Measurements from ENCODE around the gene RNU4-1. TPM values are rescaled to one million over a fixed set of nuclear protein-coding genes. Genes with fewer than 3 reads are reported as not detected.
A peak's percentile ranks its signal among the peaks of the same experiment; 100 is the strongest.
"Not testable (repeated sequence)": the region's sequence is repeated elsewhere in the genome, so short reads cannot be mapped to it uniquely, and the experiment has no call there.

Gene RNU4-1
- under 0.01 TPM in 1 of 2 replicates, not detected in the other for total RNA-seq (2014; rRNA removed; shearing (Covaris generic))

DNA sequence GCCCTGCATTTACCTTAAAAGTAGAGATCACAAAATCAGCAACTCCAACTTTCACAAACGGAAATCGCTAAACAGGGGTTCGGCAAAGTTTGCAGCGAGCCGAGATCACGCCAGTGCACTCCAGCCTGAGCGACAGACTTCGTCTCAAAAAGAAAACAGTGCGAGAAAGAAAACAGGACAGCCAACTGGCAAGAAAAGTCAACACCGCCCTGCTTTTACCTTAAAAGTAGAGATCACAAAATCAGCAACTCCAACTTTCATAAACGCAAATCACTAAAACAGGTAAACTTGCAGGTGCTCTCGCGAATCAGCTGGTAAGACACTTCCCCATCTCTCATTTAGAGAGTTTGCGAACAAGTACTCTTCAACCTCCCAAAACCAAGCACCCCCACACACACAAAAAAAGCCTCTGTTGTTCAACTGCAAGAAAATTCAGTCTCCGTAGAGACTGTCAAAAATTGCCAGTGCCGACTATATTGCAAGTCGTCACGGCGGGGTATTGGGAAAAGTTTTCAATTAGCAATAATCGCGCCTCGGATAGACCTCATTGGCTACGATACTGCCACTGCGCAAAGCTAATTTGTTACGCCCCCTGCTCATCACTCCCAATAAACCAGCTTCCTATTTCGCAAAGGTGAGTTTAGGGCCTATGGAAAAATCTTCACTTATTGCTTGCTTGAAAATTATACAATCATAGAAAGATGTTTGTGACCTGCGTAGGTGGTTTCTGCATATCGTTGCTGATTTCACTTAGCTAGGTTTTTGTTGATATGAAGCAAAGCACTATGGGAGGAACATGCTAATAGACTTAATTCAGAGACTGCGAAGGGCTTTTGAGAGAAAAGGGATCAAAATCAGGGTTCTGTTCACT, at the start of gene RNU4-1:
TSS of gene RNU4-1 (minus strand) at position 577 of the 871 bp plus-strand sequence.
- DNase-seq (ENCODE audit: low spot score): peak; percentile 95

DNA sequence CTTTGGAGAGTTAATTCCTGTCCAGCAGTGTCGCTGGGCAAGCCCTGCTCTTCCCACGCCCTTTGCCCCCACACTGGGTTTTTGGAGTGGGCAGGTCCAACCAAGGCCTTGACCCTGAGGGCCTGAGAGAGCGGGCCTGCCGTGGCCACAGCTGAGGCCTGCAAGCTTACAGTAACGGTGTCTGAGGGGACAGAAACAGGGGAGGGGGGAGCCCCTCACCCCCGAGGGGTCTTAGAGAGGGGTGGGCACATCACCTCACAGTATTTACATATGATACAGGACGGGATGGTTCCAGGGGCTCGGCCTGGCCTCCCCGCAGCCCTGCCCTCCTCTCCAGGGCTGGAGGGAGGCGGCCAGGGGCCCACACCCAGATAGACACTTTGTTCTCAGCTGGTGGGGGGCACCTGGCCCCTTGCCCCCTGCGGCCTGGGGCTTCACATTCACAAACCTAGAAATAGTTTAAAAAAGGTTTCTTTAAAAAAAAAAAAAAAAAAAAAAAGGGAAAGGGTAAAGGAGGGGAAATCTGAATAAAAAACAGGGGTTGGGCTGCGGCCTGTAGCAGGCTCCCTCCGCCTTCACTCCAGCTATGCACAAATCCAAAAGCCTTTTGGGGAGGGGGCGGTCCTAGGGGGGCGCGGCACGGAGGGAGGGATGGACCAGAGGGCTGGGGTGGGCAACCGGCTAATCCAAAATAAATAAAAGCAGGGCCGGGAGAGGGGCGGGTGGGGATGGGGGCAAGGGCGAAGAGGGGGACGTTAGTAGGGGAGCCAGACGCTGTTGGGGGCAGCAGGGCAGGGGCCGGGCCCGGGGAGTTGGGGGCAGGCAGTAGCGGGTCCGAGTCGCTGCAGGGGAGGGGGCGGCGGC, 49.4 kb upstream of the RNU4-1 start:
- DNase-seq (ENCODE audit: low spot score): no peak

DNA sequence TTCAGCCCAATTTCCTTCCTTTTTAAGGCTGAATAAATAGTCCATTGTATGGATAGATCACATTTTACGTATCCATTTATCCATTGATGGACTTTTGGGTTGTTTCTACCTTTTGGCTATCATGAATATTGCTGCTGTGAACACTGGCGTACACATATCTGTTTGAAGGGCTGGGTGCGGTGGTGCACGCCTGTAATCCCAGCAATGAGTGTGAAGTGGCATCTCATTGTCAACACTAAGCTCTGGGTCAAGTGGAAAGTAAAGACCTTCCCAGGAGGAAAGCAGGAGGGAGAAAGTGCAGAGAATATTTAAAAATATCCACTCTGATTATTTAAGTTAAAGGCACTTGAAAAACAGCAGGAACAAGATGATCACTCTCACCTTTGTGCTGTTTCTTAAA, 46.2 kb upstream of the RNU4-1 start:
- DNase-seq (ENCODE audit: low spot score): no peak

DNA sequence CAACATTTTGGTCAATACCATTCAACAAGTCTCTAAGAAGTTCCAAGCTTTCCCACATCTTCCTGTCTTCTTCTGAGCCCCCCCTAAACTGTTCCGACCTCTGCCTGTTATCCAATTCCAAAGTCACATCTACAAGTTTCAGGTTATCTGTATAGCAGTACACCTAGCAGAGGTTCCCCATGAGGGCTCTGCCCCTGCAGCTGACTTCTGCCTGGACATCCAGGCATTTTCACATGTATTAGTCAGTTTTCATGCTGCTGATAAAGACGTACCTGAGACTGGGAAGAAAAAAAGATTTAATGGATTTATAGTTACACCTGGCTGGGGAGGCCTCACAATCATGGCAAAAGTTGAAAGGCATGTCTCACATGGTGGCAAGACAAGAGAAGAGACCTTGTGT, 44.7 kb upstream of the RNU4-1 start:
- DNase-seq (ENCODE audit: low spot score): no peak

DNA sequence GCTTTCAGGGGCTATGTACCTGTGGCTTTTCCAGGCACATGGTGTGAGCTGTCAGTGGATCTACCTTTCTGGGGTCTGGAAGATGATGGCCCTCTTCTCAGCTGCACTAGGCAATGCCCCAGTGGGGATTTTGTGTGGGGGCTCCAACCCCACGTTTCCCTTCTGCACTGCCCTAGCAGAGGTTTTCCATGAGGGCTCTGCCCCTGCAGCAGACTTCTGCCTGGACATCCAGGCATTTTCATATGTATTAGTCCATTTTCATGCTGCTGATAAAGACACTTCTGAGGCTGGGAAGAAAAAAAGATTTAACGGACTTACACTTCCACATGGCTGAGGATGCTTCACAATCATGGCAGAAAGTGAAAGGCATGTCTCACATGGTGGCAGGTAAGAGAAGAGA, 43.4 kb upstream of the RNU4-1 start:
- DNase-seq (ENCODE audit: low spot score): not testable (repeated sequence)

DNA sequence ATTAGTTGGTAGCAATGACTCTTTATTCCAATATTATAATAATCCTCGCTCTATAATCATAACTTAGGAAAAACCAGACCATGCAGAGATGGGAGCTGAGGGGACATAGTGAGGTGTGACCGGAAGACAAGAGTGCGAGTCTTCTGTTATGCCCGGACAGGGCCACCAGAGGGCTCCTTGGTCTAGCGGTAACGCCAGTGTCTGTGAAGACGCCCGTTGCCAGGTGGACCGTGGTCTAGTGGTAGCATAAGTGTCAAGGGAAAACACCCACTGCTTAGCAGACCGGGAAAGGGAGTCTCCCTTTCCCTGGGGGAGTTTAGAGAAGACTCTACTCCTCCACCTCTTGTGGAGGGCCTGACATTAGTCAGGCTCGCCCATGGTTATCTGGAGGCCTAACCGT, 42.4 kb upstream of the RNU4-1 start:
- DNase-seq (ENCODE audit: low spot score): peak; percentile 37

DNA sequence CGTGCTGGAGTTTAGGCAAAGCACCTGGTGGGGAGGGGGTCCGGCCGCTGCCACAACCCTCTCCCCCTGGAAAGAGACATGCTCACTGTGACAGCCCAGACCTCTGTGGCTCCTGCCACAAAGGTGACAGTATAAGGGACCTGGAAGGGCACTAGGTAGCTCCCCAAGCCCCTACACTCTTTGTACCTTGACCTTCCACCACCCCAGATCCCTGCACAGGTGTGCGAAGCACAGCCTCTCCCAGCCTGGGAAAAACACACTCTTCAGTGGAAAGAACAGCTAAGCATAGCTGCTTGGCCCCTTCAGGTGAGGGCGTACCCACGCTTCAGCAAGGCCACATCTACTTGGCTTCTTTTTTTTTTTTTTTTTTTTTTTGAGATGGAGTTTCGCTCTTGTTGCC, 39.5 kb upstream of the RNU4-1 start:
- no peak for DNase-seq (ENCODE audit: low spot score)

DNA sequence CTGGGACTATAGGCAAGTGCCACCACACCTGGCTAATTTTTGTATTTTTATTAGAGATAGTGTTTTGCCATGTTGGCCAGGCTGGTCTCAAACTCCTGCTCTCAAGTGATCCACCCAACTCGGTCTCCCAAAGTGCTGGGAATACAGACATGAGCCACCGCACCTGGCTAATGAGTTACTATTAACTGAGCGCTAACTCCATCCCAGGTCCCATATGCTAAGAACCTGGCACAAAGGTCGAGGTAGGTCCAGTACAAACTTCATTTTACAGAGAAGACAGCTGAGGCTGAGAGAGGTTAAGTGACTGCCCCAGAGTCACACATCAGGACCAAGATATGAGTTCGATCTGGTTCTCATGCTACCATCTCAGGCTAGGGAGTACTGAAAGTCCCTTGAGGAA, 39.0 kb upstream of the RNU4-1 start:
- DNase-seq (ENCODE audit: low spot score): no peak

DNA sequence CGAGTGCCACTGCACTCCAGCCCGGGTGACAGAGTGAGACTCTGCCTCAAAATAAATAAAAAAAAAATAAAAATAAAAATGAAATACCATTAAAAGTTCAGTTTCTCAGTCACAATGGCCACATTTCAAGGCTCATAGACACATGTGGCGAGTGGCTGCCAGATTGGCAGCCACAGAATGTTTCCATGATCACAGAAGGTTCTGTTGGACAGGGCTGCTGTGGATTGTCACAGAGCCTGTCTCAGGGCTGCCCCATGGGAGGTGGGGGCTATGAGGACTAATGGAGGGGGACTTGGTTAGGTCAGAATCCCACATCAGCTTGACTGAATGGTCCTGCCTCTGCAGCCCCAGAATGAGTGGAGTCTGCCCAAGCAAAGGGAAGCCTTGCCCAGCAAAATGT, 38.4 kb upstream of the RNU4-1 start:
- no peak for DNase-seq (ENCODE audit: low spot score)

DNA sequence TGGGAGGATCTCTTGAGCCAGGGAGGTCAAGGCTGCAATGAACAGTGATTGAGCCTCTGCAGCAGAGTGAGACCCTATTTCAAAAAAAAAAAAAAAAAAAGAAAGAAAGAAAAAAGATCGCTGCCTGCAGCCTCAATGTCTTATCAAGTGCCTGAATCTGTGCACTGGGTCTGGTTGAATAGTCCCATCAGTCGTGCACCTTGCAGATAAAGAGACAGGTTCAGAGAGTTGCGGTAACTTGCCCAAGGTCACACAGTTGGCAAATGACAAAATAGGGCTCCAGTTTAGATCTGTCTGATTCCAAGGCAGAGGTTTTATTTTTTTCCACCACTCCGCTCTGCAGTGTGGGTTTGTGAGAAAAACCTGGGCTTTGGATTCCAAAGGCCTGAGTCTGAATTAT, 35.2 kb upstream of the RNU4-1 start:
- no peak for DNase-seq (ENCODE audit: low spot score)

DNA sequence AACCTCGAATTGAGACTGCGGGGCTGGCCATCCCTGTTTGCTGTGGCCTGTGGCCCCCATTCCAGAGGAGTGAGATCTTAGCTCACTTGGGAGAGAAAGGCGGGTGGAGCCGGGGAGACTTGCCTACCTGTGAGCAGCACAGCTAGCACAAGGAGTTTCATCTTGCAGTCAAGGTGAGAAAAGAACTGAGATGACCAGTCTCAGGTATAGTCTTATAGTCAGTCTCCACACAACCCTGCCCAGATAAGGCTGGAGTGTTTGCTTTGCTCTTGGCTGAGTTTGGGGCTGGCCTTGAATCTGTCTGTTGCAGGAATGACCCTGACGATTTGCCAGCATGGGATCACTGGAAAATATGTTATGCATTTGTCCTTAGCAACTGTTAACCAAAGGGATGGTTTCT, 34.6 kb upstream of the RNU4-1 start, which contains the start of gene PLA2G1B:
TSS of gene PLA2G1B (minus strand) at position 187 of the 400 bp plus-strand sequence. CDS start at position 161, 26 bp downstream.
- no peak for DNase-seq (ENCODE audit: low spot score)

DNA sequence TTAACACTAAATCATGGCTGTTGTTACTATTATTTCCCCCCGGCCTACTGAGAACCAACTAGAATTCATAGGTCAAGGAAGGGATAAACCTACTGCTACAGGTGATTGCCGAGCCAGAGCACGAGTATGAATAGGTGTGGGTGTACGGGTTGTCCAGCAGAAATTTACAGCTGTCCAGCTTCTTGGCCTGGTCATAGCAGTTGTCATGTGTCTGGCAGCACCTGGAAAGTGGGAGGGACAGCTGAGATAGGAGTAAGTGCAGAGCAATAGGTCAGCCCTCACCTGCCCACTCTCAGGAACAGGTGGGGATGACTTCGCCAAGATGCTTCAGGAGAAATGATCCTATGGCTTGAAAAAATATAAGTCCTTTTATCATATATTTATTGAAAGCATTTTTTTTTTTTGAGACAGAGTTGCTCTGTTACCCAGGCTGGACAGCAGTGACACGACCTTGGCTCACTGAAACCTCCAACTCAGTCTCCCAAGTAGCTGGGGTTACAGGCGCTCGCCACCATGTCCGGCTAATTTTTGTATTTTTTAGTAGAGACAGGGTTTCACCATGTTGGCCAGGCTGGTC, 31.9 kb upstream of the RNU4-1 start:
- no peak for DNase-seq (ENCODE audit: low spot score)

DNA sequence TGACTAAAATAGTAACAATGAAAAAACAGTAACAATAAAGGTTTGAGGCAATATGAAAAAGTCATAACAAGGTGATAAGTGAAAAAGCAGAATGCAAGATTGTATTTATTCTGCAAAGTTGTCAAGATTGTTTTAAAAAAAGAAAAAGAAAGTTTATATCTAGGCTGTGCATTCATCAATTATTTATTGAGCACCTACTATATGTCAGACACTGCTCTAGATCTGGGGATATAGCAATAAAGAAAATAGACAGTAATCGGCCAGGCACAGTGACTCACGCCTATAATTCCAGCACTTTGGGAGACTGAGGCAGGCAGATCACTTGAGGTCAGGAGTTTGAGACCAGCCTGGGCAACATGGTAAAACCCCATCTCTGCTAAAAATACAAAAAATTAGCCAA, 30.7 kb upstream of the RNU4-1 start:
- no peak for DNase-seq (ENCODE audit: low spot score)

DNA sequence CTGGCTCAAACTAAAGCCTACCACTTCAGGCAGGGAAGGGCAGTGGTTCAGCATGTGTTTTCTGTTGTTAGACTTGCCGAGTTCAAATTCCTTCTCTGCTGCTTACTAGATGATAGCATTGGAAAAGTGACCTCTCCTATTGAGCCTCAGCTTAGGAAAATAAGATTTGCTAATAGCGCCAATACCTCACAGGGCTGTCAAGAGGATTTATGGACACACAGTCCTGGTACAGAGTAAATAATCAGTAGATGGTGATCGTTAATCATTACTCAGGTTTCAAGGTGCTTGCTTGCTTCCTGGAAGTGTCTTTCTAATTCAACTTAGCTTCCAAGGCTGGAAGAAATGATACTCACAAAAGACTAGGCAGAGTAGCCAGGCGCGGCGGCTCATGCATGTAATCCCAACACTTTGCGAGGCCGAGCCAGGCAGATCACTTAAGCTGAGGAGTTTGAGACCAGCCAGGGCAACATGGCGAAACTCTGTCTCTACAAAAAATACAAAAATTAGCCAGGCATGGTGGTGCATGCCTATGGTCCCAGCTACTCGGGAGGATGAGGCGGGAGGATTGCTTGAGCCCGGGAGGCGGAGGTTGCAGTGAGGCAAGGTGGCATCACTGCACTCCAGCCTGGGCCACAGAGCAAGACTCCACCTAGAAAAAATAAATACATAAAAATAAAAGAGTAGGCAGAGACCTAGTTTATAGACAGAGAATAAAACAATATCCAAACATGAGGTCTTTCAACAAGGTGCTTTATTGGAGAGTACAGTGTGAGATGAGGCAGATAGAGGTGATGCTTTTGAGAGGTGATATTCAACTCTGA, 28.6 kb upstream of the RNU4-1 start:
- DNase-seq (ENCODE audit: low spot score): peak; percentile 75

DNA sequence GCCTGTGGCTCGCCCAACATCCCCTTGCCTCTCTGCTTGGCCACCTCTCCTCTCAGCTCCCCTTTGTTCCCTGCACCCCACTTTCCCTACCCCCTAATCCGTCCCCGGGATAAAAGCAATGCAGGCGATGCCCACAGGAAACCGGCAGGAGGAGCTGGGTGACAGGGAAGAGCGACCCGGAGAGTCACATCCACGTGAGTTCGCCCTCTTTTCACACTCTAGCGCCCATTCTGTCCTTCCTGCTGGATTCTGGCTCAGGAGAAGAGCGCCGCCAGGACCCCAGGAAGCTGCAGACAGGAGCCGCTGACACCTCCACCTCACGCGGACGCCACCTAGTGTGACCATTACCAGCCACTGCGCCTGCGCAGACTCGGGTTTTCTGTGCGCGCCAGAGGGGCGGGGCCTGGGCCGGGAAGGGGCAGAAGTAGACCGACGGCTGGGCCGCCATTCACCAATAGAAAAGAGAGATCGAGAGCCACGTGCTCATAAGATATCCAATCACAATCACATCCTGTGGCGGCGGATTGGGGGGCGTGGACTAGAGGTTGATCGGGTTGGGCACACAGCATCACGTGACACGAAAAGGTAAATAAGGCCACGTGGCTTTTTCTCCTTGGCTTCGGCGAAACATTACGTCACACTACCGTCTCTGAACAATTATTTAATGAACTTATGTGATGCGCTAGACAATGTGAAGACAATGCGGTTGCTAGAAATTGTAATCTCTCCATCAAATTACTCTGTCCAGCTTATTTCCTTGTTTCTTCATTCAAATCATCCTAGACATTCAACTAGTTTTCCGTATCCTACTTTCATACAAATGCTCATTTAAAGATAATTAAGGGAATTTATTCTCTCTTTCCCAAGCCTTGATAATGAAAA, 24.4 kb upstream of the RNU4-1 start:
- DNase-seq (ENCODE audit: low spot score): peak; percentile 99

DNA sequence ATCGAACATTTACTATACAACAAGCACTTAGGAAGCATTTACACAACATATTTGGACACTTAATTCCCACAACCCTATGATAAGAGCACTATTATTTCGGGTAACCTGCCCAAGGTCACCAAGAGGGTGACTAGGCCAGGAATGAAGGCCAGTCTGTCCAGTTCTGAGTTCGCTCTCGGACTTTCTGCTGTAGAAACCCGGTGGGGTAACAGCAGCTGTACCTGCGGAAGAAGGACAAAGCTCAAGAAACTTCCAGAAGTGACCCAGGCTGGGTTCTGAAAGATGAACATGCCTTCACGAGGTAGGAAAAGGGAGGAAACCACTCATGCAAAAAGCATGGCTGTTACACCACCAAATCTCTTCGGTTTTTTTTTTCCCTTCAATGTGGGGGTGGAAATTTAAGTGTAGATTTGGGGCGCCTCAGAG, 23.8 kb upstream of the RNU4-1 start:
- no peak for DNase-seq (ENCODE audit: low spot score)

DNA sequence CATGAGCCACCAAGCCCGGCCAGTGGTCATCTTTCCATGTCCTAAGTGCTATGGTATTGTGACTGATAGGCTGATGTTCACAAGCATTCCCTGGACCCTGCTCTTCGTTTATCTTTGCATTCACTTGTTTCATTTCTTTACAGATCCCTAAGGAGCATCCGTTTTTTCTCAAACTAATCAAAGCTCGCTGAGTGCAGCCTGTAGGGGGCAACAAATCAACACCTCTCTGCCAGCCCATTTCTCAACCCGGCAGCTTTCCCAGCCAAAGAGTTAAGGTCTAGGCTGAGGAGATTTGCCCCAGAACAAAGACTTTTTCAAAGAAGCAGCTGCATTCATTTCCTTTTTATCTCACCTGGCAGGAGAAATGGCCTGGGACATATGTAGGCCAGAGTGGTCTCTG, 21.2 kb upstream of the RNU4-1 start:
- peak; percentile 42 for DNase-seq (ENCODE audit: low spot score)

DNA sequence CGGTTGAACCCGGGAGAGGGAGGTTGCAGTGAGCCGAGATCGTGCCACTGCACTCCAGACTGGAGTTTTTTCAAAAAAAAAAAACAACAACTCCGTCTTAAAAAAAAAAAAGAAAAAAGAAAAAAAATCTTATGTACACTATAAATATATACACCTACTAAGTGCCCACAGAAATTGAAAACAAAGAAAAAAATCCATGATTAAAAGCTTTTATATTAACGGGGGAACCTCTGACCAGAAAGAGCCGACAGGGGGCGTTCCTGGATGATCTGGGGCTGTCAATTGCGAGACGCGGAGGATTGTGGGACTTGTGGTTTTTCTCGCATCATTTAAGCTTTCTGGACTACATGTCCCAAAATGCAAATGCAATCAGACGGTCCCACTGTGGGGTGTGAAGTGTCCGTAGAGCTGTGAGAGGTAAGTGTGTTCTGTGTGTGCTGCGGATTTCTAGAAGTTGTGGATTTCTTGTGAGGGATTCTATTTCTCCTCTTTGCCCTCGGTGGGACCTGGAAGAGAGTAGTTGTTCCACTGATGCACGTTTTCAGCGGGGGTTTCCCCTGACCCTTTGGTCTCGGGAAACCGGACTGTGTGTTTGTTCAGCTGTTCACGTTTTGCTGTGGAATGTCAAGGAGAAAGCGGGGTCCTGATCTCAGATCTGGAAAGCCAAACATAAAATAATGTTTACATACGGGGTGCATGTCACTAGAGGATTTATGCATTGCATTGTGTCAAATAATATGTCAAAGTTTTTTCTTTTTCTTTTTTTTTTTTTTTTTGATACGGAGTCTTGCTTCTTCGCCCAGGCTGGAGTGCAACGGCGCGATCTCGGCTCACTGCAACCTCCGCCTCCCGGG, 9.2 kb upstream of the RNU4-1 start, which contains the start of gene SIRT4:
TSS of gene SIRT4 (plus strand) at position 360 of the 854 bp plus-strand sequence. CDS start 1,241 bp downstream, outside the sequence.
- DNase-seq (ENCODE audit: low spot score): peak; percentile 97

DNA sequence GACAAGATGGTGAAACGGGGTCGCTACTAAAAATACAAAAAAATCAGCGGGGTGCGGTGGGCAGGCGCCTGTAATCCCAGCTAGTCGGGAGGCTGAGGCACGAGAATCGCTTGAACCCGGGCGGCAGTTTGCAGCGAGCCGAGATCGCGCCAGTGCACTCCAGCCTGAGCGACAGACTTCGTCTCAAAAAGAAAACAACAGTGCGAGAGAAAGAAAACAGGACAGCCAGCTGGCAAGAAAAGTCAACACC, 701 bp downstream of the RNU4-1 start:
- DNase-seq (ENCODE audit: low spot score): no peak

Measured in HT-29 (cell line).